GM18517 (cell line): ENCODE measurements around the gene SLC2A4RG.
"Not testable (repeated sequence)": the region's sequence is repeated elsewhere in the genome, so short reads cannot be mapped to it uniquely, and the experiment has no call there.

ENCODE experiments used
- ATAC-seq: cut with Tn5 transposase; IDR thresholded peaks from one replicate; pipeline ENCODE4 v1.9.1; 2021; ENCODE audit warnings: mild to moderate bottlenecking, moderate library complexity; ENCODE audit not compliant: unreplicated experiment

SLC2A4RG gene

DNA sequence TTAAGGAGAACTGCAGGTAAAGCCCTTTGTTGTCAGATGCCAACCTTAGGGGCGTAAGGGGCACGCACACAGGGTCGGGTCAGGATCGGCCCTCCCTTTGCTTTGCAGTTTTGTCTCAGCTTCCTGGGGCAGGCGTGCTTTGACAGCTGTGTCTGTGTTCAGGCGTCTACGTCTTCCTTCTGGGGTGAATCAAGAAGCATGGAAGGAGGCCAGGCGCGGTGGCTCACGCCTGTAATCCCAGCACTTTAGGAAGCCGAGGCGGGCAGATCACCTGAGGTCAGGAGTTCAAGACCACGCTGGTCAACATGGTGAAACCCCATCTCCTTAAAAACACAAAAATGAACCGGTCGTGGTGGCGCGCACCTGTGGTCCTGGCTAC is 30.4 kb upstream of the SLC2A4RG start:
- ATAC-seq, result no peak

- ATAC-seq, result no peak
These were observed 28.4 kb upstream of the SLC2A4RG start for GRCh38 chr20:63711085-63711645.

DNA sequence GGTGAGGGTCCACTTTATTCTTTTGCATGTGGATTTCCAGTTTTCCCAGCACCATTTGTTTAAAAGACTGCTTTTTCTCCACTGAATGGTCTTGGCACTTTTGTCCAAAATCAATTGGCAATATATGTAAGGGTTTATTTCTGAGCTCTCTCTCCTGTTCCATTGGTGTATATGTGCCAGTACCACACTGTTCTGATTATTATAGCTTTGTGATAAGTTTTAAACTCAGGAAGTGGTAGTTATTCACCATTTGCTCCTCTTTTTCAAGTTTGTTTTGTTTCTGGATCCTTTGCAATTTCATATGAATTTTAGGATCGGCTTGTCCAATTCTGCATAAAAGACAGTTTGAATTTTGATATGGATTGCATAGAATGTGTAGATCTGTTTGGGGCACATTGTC is 27.4 kb upstream of the SLC2A4RG start:
- no peak for ATAC-seq

GRCh38 chr20:63714858-63715257 is 24.7 kb upstream of the SLC2A4RG start:
- ATAC-seq, result no peak

- no peak for ATAC-seq
These were observed 20.6 kb upstream of the SLC2A4RG start for GRCh38 chr20:63718996-63719395.

DNA sequence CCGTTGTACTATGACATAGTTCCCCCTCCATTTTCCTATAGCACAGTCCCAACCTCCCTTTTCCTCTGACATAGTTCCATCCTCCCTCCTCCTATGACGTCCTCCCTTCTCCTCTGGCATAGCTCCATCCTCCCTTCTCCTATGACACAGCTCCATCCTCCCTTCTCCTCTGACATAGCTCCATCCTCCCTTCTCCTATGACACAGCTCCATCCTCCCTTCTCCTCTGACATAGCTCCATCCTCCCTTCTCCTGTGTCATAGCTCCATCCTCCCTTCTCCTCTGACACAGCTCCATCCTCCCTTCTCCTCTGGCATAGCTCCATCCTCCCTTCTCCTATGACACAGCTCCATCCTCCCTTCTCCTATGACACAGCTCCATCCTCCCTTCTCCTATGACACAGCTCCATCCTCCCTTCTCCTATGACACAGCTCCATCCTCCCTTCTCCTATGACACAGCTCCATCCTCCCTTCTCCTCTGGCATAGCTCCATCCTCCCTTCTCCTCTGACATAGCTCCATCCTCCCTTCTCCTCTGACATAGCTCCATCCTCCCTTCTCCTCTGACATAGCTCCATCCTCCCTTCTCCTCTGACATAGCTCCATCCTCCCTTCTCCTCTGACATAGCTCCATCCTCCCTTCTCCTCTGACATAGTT is 16.5 kb upstream of the SLC2A4RG start:
- not testable (repeated sequence) for ATAC-seq

DNA sequence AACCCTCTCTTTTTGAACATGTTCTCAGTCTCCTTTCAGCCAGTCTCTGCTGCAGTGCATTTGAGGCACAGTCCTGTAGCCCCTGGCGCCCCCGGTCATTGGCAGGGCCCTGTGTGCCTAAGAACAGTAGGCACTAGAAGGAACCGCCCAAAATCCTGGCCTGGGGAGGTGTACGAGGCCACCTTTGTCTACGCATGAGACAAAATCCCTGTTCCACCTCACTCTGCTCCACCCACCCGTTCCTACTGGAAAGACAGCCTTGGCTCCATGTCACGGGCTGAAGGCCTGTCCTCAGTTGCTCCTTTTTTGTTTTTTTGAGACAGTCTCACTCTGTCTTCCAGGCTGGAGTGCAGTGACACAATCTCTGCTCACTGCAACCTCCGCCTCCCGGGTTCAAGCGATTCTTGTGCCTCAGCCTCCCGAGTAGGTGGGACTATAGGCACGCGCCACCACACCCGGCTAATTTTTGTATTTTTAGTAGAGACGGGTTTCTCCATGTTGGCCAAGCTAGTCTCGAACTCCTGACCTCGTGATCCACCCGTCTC is 9.3 kb upstream of the SLC2A4RG start:
- not testable (repeated sequence) for ATAC-seq

DNA sequence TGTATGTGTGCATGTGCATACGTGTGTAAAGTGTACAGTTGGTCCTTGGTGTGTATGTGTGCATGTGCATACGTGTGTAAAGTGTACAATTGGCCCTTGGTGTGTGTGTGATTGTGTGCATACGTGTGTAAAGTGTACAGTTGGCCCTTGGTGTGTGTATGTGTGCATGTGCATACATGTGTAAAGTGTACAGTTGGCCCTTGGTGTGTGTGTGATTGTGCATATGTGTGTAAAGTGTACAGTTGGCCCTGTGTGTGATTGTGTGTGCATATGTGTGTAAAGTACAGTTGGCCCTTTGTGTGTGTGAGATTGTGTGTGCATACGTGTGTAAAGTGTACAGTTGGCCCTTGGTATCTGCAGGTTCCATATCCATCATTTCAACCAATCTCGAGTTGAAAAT is 8.2 kb upstream of the SLC2A4RG start:
- no peak for ATAC-seq

DNA sequence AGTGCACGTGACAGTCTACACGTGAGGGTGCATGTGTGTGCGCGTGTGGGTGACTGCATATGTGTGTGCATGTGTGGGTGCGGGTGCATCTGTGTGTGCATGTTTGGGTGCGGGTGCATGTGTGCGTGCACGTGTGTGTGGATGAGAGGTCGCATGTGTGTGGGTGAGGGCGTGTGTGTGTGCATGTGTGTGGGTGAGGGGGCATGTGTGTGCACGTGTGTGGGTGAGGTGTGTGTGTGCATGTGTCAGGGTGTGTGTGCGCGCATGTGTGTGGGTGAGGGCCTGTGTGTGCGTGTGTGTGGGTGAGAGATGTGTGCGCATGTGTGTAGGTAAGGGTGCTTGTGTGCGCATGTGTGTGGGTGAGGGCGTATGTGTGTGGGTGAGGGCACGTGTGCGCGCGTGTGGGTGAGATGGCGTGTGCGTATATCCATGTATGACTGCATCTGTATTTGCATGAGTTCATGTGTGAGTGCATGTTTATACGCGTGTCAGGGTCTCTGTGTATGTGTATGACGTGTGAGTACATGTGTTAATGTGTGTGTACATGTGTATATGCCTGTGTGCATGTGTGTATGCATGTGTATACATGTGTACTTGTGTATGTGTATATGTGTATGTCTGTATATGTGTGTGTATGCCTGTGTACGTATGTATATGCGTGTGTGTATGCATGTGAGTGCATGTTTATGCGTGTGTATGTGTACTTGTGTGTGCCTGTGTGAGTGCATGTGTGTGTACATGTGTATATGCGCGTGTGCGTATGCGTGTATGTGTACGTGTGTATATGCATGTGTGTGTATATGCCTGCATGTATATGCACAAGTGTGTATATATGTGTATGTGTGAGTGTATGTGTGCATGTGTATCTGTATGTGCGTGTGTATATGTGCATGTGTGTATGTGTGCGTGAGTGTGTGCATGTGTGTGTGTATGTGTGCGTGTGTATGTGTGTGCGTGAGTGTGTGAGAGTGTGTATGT is 7.2 kb upstream of the SLC2A4RG start:
- ATAC-seq, result no peak

- no peak for ATAC-seq
These were observed 6.5 kb upstream of the SLC2A4RG start for GRCh38 chr20:63733117-63733516.

DNA sequence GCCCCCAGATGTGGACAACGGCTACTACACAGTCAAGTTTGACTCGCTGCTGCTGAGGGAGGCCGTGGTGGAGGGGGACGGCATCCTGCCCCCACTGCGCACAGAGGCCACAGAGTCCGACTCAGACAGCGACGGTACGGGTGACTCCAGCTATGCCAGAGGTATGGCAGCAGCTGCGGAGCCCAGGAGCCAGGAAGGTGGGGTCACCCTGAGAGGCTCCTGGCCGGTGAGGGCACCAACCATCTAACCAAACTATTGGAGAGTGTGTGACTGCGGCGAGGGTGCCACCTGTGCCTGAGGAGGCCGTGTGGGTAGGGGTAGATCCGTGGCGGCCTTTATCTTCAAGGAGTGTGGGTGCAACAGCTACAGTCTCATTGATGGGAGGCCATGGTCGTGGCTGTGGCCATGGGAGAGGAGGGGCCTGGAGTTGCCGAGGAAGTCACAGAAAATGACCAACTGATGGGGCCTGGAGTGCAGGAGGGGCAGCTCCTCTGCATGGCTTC is 5.9 kb upstream of the SLC2A4RG start:
- no peak for ATAC-seq

DNA sequence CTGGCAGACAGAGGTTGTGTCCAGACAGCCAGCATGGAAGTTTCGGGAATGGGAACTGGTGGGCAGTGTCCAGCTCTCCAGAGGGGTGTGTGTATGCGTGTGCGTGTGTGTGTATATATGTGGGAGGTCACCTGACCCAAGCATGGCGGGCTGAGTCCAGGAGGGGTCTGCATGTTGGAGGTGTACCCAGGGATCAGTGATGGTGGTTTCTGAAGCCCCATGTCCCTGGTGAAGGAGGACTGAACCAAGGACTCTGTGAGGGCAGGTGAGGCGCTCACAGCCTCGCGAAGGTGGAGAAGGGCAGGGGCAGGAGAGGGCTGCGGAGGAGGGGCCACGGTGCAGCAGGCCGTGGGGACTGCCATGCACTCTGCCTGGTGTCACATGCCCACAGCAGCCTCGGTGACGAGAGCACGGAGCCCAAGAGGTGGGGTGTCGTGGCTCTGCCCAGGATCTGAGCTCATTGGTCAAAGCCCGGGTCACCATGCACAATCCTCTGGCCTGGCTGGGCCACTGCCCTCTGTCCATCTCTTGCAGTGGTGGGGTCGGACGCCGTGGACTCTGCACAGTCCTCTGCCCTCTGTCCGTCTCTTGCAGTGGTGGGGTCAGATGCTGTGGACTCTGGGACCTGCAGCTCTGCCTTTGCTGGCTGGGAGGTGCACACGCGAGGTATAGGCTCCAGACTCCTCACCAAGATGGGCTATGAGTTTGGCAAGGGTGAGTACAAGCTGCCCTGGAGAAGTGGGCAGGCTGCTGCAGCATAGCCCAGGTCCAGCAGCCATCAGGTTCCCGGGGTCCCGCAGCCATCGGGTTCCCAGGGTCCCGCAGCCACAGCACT is 5.2 kb upstream of the SLC2A4RG start:
- no peak for ATAC-seq

GRCh38 chr20:63734946-63735858 is 4.4 kb upstream of the SLC2A4RG start:
- ATAC-seq, result no peak

GRCh38 chr20:63735859-63736718 is 3.5 kb upstream of the SLC2A4RG start, which contains the start of gene LIME1:
Gene LIME1, plus strand, starts transcription at chr20:63736664. Its CDS starts 886 bp downstream, at chr20:63737550.
- ATAC-seq, result no peak

DNA sequence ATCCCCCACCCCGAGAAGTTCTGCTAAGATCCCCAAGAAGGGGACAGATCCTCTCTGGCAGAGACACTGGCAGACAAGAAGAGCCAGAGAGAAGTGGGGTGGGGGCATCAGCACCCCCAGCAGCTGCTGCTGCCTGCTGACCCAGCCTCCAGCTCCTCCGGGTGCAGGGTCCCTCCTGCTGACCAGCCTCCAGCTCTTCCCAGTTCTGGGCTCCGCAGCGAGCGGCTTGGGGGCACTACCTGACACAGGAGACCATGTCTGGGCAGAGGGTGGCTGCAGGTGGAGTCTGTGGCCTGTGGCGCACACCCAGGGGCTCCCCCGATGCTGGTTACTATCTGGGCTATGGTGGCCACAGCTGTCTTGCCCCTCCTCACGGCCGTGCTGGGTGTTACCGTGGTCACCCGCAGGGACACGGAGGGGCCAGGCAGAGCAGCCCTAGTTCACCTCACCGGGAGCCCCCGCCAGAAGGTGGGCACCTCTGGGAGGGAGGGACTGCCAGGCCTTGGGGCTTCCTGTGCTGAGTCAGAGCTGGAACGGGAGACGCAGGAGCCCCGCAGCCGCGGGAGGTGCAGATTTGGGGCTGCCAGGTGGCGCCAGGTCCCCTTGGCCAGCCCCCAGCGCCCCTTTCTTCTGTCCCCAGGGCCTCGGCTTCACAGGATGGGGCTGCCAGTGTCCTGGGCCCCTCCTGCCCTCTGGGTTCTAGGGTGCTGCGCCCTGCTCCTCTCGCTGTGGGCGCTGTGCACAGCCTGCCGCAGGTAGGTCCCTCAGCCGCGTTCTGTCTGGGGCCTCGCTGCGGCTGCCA is 2.5 kb upstream of the SLC2A4RG start:
- ATAC-seq, result no peak

GRCh38 chr20:63737695-63737944 is 2.0 kb upstream of the SLC2A4RG start:
- ATAC-seq, result no peak

GRCh38 chr20:63737945-63738686 is 1.5 kb upstream of the SLC2A4RG start:
- no peak for ATAC-seq
